ENCODE results near the gene KCNH2. TPM values are rescaled to one million over a fixed set of nuclear protein-coding genes. Genes with fewer than 3 reads are reported as not detected.

KCNH2 gene
- total and polyA plus RNA-seq, 2 of the 8 experiments (the other 6 are each of a cell fraction or from before 2014, with no cell fraction given): 8.0 to 15.0 TPM

DNA sequence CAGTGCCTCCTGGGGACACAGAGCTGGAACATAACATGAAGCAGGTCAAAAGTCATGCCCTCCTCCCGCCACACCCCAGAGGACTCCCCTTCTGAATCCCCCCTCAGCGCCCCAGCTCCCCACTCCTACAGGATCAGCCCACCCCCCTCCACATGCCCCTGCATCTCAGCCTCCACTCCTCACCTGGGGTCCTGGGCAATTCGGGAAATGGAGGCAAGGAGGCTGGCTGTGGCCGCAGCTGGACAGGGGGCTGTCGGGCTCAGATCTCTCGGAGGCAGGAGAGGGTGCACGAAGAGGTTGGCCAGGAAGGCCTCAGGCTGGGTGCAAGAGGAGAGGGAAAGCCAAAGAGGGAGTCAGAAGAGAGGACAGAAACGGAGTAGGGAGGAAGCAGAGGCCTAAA lies 38.4 kb upstream of the KCNH2 start (continued):
- TF ChIP-seq, protein P1, sequence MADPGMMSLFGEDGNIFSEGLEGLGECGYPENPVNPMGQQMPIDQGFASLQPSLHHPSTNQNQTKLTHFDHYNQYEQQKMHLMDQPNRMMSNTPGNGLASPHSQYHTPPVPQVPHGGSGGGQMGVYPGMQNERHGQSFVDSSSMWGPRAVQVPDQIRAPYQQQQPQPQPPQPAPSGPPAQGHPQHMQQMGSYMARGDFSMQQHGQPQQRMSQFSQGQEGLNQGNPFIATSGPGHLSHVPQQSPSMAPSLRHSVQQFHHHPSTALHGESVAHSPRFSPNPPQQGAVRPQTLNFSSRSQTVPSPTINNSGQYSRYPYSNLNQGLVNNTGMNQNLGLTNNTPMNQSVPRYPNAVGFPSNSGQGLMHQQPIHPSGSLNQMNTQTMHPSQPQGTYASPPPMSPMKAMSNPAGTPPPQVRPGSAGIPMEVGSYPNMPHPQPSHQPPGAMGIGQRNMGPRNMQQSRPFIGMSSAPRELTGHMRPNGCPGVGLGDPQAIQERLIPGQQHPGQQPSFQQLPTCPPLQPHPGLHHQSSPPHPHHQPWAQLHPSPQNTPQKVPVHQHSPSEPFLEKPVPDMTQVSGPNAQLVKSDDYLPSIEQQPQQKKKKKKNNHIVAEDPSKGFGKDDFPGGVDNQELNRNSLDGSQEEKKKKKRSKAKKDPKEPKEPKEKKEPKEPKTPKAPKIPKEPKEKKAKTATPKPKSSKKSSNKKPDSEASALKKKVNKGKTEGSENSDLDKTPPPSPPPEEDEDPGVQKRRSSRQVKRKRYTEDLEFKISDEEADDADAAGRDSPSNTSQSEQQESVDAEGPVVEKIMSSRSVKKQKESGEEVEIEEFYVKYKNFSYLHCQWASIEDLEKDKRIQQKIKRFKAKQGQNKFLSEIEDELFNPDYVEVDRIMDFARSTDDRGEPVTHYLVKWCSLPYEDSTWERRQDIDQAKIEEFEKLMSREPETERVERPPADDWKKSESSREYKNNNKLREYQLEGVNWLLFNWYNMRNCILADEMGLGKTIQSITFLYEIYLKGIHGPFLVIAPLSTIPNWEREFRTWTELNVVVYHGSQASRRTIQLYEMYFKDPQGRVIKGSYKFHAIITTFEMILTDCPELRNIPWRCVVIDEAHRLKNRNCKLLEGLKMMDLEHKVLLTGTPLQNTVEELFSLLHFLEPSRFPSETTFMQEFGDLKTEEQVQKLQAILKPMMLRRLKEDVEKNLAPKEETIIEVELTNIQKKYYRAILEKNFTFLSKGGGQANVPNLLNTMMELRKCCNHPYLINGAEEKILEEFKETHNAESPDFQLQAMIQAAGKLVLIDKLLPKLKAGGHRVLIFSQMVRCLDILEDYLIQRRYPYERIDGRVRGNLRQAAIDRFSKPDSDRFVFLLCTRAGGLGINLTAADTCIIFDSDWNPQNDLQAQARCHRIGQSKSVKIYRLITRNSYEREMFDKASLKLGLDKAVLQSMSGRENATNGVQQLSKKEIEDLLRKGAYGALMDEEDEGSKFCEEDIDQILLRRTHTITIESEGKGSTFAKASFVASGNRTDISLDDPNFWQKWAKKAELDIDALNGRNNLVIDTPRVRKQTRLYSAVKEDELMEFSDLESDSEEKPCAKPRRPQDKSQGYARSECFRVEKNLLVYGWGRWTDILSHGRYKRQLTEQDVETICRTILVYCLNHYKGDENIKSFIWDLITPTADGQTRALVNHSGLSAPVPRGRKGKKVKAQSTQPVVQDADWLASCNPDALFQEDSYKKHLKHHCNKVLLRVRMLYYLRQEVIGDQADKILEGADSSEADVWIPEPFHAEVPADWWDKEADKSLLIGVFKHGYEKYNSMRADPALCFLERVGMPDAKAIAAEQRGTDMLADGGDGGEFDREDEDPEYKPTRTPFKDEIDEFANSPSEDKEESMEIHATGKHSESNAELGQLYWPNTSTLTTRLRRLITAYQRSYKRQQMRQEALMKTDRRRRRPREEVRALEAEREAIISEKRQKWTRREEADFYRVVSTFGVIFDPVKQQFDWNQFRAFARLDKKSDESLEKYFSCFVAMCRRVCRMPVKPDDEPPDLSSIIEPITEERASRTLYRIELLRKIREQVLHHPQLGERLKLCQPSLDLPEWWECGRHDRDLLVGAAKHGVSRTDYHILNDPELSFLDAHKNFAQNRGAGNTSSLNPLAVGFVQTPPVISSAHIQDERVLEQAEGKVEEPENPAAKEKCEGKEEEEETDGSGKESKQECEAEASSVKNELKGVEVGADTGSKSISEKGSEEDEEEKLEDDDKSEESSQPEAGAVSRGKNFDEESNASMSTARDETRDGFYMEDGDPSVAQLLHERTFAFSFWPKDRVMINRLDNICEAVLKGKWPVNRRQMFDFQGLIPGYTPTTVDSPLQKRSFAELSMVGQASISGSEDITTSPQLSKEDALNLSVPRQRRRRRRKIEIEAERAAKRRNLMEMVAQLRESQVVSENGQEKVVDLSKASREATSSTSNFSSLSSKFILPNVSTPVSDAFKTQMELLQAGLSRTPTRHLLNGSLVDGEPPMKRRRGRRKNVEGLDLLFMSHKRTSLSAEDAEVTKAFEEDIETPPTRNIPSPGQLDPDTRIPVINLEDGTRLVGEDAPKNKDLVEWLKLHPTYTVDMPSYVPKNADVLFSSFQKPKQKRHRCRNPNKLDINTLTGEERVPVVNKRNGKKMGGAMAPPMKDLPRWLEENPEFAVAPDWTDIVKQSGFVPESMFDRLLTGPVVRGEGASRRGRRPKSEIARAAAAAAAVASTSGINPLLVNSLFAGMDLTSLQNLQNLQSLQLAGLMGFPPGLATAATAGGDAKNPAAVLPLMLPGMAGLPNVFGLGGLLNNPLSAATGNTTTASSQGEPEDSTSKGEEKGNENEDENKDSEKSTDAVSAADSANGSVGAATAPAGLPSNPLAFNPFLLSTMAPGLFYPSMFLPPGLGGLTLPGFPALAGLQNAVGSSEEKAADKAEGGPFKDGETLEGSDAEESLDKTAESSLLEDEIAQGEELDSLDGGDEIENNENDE (IDR thresholded peaks at IDR 0.05; ENCODE audit: insufficient replicate concordance, low read length): no peak
- TF ChIP-seq SIRT6 (IDR thresholded peaks at IDR 0.05; ENCODE audit: low read length): no peak
- TF ChIP-seq RNF2 (IDR thresholded peaks at IDR 0.05; ENCODE audit: borderline replicate concordance, low read depth, low read length, missing control alignments, poor library complexity, severe bottlenecking): no peak
- TF ChIP-seq CTBP2 (IDR thresholded peaks at IDR 0.05; ENCODE audit: borderline replicate concordance, insufficient read depth, insufficient read length, low read length): no peak
- TF ChIP-seq POLR2A (IDR thresholded peaks at IDR 0.05; ENCODE audit: control extremely low read depth in 1 of 2, low read depth in 2 of 2, low read length in 2 of 2): no peak
- no peak for TF ChIP-seq POU5F1 (IDR thresholded peaks at IDR 0.05; ENCODE audit: low read depth, low read length)

Measured in H1 (cell line).